GM18868 (cell line): Measurements from ENCODE around the gene CHM.
"Not testable (repeated sequence)": the region's sequence is repeated elsewhere in the genome, so short reads cannot be mapped to it uniquely, and the experiment has no call there.

Source experiments
- ATAC-seq: cut with Tn5 transposase; IDR thresholded peaks from one replicate; pipeline ENCODE4 v1.9.1; 2021; ENCODE audit warnings: mild to moderate bottlenecking, moderate library complexity; ENCODE audit not compliant: unreplicated experiment

The CHM gene

DNA sequence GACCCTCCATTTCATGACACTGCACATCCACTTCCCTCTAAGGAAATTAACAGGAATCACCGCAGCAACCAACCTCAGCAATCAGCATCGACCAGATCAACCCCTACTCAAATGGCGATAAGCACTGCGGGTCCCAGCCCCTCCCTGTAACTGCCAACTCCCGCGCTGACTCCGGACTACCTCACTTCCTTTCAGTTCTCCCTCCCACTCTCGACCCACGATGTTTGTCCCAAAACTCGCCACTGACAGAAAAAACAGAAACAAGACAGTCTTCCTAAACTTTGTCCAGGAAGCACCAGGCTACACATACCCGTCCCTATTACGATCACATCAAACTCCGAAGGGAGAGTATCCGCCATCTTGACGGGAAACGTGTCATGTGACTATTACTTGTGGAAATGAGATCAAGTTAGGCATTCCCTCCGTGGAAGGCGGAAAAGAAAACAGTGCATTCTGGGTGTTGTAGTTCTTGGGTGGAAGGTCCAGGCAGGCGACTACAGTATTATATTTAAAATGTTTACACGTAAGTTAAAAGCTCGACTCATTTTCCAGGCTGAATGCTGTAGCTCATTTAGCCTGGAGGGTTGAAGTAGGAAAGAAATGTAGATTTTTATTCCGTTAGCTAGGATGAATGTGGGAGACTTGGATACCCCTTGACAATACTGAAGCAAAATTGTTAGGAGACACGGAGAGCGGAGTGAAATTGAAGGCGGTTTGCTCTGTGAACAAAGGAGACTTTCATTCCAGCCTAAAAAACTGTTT is at the start of gene CHM:
Gene CHM (minus strand): TSS at position 385 of the 762 bp plus-strand sequence. CDS start 26 bp downstream, at position 359.
- peak; percentile 98 for ATAC-seq

DNA sequence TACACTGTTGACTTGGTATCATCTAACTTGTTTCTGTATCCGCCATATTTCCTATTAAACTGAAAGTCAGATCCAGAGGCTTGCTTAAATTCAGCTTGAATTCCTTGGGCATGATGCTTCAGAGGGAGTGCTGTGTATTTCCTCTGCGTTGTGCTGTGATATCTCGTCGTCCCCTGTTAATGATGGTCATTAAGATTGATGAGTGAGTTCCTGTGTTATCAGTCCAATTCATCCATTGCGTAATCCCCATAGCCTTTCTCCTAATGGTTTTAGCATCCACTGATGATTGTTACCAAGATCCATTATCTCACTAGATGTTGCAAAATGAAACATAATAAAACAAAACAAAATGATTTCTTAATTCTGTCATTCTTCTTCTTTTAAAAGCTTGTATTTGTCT is 31.3 kb upstream of the CHM start:
- ATAC-seq: no peak

- ATAC-seq: no peak
Observed at GRCh38 chrX:86066998-86067397, 19.6 kb upstream of the CHM start.

DNA sequence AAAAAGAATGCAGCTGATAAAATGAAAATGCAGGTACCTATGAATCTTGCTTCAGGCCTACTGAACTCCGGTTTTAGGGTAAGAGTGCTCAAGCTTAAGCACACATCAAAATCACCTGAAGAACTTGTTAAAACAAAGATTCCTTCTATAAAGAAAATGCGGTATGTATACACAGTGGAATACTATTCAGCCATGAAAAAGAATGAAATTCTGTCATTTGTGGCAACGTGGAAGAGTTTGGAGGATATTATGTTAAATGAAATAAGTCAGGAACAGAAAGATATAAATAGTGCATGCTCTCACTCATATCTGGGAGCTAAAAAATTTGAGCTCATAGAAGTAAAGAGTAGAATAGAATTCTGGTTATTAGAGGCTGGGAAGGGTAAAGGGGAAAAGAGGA is 14.0 kb upstream of the CHM start:
- no peak for ATAC-seq

DNA sequence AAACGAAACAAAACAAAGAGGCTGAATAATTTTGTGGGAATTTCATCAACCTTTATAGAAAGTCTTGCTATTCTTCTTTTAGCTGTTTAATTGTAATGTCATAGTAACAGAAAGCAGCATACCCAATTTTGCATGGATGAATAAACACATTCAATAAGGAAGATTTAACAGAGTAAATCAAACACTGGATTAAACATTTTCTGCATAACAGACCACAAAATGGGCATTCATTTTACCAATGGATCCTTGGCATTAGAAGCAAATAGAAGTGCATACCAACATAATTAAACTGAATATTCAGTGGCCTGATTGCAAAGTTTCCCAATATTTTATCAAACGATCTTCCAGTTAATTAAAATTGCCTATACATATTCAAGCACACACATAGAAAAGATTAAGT is 4.4 kb upstream of the CHM start:
- no peak for ATAC-seq

- ATAC-seq: no peak
Observed at GRCh38 chrX:86047936-86048280, 550 bp upstream of the CHM start.

DNA sequence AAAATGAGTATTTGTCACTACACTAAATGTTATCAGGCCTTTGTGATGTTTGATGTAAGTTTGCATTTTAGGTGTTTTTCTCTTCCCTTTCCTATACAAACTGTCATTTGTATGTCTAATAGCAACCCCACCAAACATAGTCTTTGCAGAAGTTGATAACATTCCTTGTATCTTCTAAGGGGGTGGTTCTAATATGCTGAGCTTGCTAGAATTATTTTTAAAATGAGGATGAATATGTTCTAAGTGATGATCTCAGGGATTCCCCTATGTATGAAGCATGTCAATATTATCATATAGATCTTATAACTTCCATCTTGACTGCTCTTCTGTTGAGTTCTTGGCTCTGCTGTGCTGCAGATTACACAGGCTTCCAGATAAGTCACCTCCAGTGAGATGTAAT is 3.1 kb downstream of the CHM start:
- no peak for ATAC-seq

- ATAC-seq: no peak
Observed at GRCh38 chrX:86039625-86040568, 7.5 kb downstream of the CHM start.

DNA sequence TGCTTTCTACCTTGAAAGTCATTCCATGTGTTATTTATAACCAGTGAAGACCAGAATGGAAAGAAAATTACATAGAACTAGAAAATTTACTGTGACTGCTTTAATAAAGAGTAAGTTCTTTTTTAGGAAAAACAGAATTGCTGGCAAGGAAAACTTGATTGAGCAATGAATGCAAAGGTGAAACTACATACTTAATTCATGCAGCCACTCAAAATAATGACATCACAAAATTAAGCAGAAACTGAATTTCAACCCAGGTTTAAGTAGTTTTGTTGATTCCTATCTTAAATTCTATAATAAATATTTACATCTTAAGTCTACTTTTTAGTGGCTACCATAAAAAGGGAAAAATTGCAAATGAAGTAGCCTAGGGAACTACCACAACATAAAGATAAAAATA is 14.0 kb downstream of the CHM start:
- no peak for ATAC-seq

DNA sequence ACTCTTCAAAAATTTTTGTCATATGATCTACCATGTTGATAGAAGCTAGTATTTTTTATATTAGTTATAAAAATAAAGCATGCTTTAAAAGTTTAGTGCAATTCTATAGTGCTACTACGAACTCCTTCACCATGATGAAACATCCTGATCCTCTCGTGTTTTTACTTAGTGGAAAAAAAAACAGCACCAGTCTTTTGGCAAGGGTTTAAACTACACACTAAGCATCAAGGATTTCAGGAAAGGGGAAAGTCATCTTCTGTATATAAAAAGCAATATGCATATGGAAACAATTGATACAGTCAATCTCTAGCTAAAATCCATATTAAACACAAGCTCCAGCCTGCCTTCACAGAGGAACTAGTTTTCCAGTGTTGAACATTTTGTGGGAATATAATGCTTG is 18.7 kb downstream of the CHM start:
- ATAC-seq: no peak

DNA sequence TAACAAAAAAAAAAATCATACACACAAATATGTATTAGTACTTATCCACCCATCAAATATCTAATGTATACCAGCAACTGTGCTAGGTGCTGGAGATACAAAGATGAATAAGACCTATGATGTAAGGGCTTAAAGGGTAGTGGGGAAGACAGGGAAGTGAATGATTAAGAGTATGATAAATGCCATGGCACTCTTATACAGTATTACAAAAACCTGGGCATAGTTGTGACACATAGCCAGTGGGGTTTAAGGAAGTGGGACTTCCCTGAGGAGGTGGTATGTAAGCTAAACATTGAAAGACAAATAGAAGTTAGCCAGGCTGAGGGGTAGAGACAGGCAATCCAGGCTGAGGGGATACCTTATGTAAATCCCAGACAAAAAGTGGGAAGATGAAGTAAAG is 23.5 kb downstream of the CHM start:
- ATAC-seq: no peak

DNA sequence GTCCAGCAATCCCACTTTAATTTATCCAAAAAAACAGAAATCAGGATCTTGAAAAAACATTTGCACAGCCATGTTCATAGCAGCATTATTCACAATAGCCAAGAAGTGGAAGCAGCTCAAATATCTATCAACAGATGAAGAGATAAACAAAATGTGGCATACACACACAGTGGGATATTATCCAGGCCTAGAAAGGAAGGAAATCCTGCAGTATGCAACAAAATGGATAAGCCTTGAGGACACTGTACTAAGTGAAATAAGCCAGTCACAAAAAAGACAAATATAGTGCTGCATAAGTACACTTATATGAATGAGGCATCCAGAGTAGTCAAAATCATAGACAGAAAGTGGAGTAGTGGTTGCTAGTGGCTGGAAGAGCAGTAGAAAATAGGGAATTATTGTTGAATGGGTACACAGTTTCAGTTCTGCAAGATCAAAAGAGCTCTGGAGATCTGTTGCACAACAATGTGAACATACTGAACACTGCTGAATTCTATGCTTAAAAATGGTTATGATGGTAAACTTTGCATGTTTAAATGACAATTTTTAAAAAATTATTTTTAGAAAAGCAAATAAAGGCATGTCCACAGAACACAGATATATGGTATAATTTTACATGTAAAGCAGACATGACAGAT is 25.6 kb downstream of the CHM start:
- ATAC-seq: no peak

GRCh38 chrX:86016139-86016538 is 31.2 kb downstream of the CHM start:
- no peak for ATAC-seq

- ATAC-seq: not testable (repeated sequence)
Observed at GRCh38 chrX:86014959-86015358, 32.4 kb downstream of the CHM start.

- no peak for ATAC-seq
Observed at GRCh38 chrX:86014421-86014820, 32.9 kb downstream of the CHM start.

DNA sequence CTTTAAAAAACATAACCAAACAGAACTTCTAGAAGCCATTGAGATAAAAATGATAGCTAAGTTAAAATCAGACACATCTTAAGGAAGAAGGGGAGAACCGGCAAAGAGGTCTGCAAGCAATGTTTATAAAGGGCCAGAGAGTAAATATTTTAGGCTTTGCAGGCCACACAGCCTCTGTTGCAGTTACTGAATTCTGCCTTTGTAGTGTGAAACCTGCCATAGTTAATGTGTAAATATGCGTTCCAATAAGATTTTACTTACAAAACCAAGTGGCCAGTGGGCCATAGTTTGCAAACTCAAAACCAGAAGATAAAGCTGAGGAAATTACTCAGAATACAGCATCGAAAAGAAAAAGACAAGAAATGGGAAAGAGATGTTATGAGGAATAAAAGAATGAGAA is 33.6 kb downstream of the CHM start:
- ATAC-seq: no peak

- ATAC-seq: no peak
Observed at GRCh38 chrX:86012188-86012587, 35.2 kb downstream of the CHM start.

- not testable (repeated sequence) for ATAC-seq
Observed at GRCh38 chrX:86009803-86010202, 37.6 kb downstream of the CHM start.

- not testable (repeated sequence) for ATAC-seq
Observed at GRCh38 chrX:86007891-86008290, 39.5 kb downstream of the CHM start.

DNA sequence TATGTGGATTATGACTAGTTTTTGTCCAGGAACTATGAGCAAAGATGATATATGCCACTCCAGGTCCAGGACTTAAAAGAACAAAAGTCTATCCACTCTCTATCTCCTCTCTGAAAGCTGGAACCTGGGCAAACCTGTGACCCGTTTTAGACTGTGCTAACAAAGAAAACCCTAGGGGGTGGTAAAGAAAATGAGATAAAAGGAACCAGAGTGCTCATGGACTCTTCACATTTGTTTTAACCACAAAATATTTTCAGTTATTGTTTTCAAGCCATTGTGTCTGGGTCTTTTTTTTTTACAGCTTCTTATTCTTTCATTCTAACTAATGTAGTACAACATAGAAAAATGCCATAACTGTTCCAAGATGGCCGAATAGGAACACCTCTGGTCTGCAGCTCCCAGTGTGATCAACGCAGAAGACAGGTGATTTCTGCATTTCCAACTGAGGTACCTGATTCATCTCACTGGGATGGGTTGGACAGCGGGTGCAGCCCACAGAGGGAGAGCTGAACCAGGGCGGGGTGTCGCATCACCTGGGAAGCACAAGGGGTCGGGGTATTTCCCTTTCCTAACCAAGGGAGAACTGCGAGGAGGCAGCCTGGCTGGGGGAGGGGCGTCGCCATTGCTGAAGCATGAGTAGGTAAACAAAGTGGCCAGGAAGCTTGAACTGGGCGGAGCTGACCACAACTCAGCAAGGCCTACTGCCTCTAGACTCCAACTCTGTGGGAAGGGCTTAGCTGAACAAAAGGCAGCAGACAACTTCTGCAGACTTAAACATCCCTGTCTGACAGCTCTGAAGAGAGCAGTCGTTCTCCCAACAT is 45.1 kb downstream of the CHM start:
- no peak for ATAC-seq

DNA sequence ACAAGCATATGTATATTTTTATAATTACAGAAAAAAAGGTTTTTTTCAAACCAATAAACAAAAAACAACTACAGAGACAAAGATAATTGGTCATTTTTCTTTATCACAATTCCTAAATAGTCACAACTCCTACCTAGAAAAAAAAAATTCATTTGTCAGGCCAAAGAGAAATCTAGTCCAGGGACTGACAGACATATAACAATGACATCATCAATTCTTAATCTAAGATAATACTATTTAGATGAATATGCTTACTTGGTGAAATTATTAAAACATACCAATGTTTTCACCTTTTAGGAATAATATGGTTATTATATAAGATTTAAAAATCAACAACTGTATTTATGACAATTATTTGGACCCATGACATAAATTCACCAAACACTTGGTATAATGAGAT is 48.4 kb downstream of the CHM start:
- ATAC-seq: no peak
